ENCODE measurements around the gene MRPS35.

DNA sequence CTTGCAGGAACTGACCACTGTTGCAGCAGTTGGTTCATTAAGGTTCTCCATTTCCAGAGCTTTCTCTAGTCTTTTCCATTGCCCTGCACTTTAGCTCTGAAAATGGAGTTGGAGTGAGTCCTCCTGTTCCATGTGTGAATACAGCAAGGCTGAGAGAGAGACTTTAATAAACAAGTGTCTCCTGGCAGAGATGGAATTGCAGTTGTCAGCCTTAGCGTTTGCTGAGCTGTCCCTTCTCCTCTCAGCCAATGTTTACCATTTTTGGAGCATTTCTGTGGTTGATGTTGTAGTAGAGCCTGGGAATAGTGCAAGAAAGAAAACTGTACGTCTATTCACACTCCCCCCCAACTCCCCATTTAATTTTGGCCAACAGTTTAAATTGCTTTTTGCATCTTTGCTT lies 76.9 kb downstream of the MRPS35 start:
- TF ChIP-seq, protein P1, sequence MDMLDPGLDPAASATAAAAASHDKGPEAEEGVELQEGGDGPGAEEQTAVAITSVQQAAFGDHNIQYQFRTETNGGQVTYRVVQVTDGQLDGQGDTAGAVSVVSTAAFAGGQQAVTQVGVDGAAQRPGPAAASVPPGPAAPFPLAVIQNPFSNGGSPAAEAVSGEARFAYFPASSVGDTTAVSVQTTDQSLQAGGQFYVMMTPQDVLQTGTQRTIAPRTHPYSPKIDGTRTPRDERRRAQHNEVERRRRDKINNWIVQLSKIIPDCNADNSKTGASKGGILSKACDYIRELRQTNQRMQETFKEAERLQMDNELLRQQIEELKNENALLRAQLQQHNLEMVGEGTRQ (CRISPR knock-in tag; IDR thresholded peaks at IDR 0.05), result no peak
- TF ChIP-seq, protein P2, sequence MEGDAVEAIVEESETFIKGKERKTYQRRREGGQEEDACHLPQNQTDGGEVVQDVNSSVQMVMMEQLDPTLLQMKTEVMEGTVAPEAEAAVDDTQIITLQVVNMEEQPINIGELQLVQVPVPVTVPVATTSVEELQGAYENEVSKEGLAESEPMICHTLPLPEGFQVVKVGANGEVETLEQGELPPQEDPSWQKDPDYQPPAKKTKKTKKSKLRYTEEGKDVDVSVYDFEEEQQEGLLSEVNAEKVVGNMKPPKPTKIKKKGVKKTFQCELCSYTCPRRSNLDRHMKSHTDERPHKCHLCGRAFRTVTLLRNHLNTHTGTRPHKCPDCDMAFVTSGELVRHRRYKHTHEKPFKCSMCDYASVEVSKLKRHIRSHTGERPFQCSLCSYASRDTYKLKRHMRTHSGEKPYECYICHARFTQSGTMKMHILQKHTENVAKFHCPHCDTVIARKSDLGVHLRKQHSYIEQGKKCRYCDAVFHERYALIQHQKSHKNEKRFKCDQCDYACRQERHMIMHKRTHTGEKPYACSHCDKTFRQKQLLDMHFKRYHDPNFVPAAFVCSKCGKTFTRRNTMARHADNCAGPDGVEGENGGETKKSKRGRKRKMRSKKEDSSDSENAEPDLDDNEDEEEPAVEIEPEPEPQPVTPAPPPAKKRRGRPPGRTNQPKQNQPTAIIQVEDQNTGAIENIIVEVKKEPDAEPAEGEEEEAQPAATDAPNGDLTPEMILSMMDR (IDR thresholded peaks at IDR 0.05), result no peak
- TF ChIP-seq ZNF396 (CRISPR knock-in tag; IDR thresholded peaks at IDR 0.05; ENCODE audit: borderline replicate concordance) (no peak), ATF6 (CRISPR knock-in tag; IDR thresholded peaks at IDR 0.05) (no peak), ZNF263 (CRISPR knock-in tag; IDR thresholded peaks at IDR 0.05; ENCODE audit: low read depth) (no peak), ETV6 (CRISPR knock-in tag; IDR thresholded peaks at IDR 0.05) (no peak), FOXJ3 (CRISPR knock-in tag; IDR thresholded peaks at IDR 0.05; ENCODE audit: borderline replicate concordance) (no peak), USF1 (CRISPR knock-in tag; IDR thresholded peaks at IDR 0.05) (no peak)
- TF ChIP-seq, protein P3, sequence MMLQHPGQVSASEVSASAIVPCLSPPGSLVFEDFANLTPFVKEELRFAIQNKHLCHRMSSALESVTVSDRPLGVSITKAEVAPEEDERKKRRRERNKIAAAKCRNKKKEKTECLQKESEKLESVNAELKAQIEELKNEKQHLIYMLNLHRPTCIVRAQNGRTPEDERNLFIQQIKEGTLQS (CRISPR knock-in tag; conservative IDR thresholded peaks at IDR 0.05), result no peak
- TF ChIP-seq, protein P4, sequence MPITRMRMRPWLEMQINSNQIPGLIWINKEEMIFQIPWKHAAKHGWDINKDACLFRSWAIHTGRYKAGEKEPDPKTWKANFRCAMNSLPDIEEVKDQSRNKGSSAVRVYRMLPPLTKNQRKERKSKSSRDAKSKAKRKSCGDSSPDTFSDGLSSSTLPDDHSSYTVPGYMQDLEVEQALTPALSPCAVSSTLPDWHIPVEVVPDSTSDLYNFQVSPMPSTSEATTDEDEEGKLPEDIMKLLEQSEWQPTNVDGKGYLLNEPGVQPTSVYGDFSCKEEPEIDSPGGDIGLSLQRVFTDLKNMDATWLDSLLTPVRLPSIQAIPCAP (CRISPR knock-in tag; IDR thresholded peaks at IDR 0.05), result no peak

All from WTC11 (cell line).